Mucosa of descending colon (tissue), 3 donors: Measurements from ENCODE around the gene GYG1. TPM values are rescaled to one million over a fixed set of nuclear protein-coding genes. Genes with fewer than 3 reads are reported as not detected.

Source experiments
- ATAC-seq: fragments of 200-7000 bp; cut with Tn5 transposase; one replicate; pipeline ENCODE4 v1.9.1; 2020; ENCODE audit warnings: mild to moderate bottlenecking, moderate library complexity
- DNase-seq, 3 donors: peaks; one replicate each; pipeline ENCODE4 v3.0.0-alpha.2; 2020
- H3K36me3 ChIP-seq: fragments of 200-600 bp; one replicate; pipeline ENCODE4 v1.8.0; 2021; ENCODE audit warnings: low read depth, mild to moderate bottlenecking
- H3K4me1 ChIP-seq: fragments of 200-600 bp; one replicate; pipeline ENCODE4 v1.8.0; 2021; ENCODE audit warnings: low read depth, mild to moderate bottlenecking
- H3K4me3 ChIP-seq: fragments of 200-600 bp; one replicate; pipeline ENCODE4 v1.8.0; 2021; ENCODE audit warnings: mild to moderate bottlenecking
- H3K9me3 ChIP-seq: fragments of 200-600 bp; one replicate; pipeline ENCODE4 v1.8.0; 2021; ENCODE audit warnings: mild to moderate bottlenecking
- intact Hi-C, 2 donors: fragments of 100-400 bp; cut with DNase I in 1 of 2; cut with micrococcal nuclease in 1 of 2; formaldehyde crosslinking; loops; one replicate each; pipeline versions ENCODE4 v1.11.0 to v1.11.1; 2022; cut with DNase I, micrococcal nuclease
- total RNA-seq, 3 donors: library from RNA; stranded (reverse); fragmentation: NEBNext Ultra II Directional in 2 of 3; extraction: Animal tissue kit (Norgen Biotek cat#: 25700) in 2 of 3; gene quantifications; one replicate each; pipeline versions ENCODE4 v1.2.1 to v1.2.4, GENCODE V29; 2021 to 2023
- TF ChIP-seq, protein P1 (sequence below): fragments of 200-600 bp; IDR thresholded peaks from one replicate; pipeline ENCODE4 v1.8.0; 2022; ENCODE audit warnings: antibody characterized with exemption, mild to moderate bottlenecking
- donor health status: DM: no; HTN: no; CAD: no; lungs with moderate emphysema.
- donor health status: DM: no; HTN: no; CAD: no.
- donor health status: DM: no; HTN: yes; CAD: no.

Gene GYG1
- total RNA-seq, 3 donors from 2014 or later: 16.6 to 132 (median 26.1) TPM

DNA sequence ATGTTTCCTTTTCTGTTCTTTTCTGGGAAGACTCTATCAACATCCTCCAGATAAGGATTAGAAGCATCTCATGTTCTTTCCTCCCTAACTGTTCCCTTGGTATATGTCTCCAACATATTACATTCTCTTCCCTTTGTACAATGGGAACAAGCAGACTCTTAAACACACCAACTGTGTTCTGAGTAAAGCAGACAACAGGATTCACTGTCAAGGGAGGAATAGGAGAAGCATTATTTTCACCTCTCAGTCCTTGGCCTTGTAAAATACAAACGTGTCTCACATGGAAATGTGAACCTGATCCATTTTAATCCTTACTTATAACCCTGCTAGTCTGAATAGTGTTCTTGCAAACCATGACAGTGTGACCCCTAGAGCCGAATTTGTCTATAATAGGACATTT is 19.6 kb downstream of the GYG1 start:
- intact Hi-C loops: no loop called here
- no peak for ATAC-seq
- Histone ChIP-seq H3K4me3 (no peak overlapping the region), H3K36me3 (no peaks in the 10 kb centered on the region), H3K4me1 (no peaks in the 10 kb centered on the region), H3K9me3 (no peaks in the 10 kb centered on the region)
- DNase-seq: no peak
- TF ChIP-seq, protein P1, sequence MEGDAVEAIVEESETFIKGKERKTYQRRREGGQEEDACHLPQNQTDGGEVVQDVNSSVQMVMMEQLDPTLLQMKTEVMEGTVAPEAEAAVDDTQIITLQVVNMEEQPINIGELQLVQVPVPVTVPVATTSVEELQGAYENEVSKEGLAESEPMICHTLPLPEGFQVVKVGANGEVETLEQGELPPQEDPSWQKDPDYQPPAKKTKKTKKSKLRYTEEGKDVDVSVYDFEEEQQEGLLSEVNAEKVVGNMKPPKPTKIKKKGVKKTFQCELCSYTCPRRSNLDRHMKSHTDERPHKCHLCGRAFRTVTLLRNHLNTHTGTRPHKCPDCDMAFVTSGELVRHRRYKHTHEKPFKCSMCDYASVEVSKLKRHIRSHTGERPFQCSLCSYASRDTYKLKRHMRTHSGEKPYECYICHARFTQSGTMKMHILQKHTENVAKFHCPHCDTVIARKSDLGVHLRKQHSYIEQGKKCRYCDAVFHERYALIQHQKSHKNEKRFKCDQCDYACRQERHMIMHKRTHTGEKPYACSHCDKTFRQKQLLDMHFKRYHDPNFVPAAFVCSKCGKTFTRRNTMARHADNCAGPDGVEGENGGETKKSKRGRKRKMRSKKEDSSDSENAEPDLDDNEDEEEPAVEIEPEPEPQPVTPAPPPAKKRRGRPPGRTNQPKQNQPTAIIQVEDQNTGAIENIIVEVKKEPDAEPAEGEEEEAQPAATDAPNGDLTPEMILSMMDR: no peak

DNA sequence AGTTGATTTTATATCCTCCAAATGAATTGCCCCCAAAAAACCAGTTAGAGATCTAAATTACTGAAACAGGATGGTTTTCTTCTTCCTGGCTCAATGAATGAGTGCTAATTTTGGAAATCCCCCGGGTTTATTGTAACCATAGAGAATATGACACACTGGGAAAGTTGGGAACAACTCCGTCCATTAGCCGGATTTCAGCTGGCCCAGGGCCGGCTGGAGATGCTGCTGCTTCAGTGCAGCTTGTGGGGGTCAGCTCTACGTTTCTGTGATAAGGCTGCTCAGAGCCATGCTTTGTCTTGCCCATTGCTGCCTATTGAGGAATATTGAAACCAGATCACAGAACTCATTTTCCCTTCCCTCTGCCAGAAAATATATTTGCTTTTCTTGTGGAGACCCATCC is 20.3 kb downstream of the GYG1 start:
- no peaks in the 10 kb centered on the region for H3K4me1 ChIP-seq
- no peaks in the 10 kb centered on the region for H3K9me3 ChIP-seq
- ATAC-seq: no peak
- intact Hi-C loops: no loop called here
- DNase-seq: no peak
- no peaks in the 10 kb centered on the region for H3K36me3 ChIP-seq
- TF ChIP-seq, protein P1: no peak
- H3K4me3 ChIP-seq: no peak overlapping the region

DNA sequence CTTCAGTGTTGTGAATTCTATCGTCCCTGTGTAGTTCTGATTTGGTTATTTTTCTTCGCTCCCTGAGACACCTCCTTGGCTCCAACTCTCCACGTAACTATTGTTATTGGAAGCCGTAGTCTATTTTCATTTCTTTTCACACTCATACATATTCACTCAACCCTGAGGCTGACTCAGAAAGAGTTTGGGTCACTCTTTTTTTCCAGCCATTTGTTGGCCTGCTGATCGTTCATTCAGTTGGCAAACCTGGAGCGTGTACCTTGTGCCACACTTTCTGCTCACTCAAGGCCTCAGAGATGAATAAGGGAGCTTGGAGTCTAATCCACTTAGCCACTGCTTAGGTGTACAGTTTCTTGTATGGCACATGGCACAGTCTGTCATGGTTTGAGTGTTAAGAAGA is 22.4 kb downstream of the GYG1 start:
- ATAC-seq (no peak), DNase-seq (no peak)
- TF ChIP-seq, protein P1: no peak
- Histone ChIP-seq H3K4me1 (no peaks in the 10 kb centered on the region), H3K4me3 (no peak overlapping the region), H3K36me3 (no peaks in the 10 kb centered on the region), H3K9me3 (no peaks in the 10 kb centered on the region)
- intact Hi-C loops: no loop called here

DNA sequence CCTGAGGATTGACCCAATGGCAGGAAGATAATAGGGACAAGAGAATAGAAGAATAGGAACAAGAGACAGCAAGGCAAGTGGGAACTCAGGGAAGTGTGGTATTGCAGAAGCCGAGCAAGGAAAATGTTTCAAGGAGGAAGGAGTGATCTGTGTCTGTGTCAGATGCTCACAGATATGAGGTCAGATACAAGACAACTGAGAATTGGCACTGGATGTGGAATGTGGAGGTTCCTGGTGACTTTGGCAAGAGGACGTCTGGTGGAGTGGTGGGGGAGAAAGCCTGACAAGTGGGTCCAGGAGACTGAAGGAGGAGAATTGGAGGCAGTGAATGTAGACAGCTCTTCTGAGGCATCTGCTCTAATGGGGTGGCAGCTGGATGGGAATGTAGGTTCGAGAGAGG is 24.1 kb downstream of the GYG1 start:
- no peak for DNase-seq
- TF ChIP-seq, protein P1: no peak
- H3K9me3 ChIP-seq: no peaks in the 10 kb centered on the region
- no peaks in the 10 kb centered on the region for H3K4me1 ChIP-seq
- no peak overlapping the region for H3K4me3 ChIP-seq
- ATAC-seq: no peak
- intact Hi-C loops: no loop called here
- no peaks in the 10 kb centered on the region for H3K36me3 ChIP-seq

DNA sequence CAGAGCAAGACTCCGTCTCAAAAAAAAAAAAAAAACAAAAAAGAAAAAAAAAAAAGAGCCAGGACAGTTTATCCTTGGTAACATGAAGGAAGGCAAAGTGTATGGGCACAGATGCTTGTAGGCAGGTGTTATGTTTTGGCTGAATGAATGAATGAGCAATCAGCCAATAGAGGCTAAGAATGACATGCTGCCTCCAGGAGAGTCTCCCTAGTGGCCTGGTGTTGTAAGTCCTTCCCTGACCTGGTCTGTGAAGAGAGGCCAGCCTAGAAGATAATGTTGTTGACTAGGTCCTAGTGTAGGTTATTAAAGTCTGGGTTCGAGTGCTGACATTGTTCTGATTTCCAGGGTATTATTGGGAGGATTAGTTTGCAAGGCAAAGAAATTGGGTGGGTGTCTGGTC is 24.9 kb downstream of the GYG1 start:
- intact Hi-C loops: no loop called here
- Histone ChIP-seq H3K4me1 (no peaks in the 10 kb centered on the region), H3K36me3 (no peaks in the 10 kb centered on the region), H3K9me3 (no peaks in the 10 kb centered on the region), H3K4me3 (no peak overlapping the region)
- ATAC-seq (no peak), DNase-seq (no peak)
- TF ChIP-seq, protein P1: no peak
